ENCODE results near the gene PBXIP1. TPM values are rescaled to one million over a fixed set of nuclear protein-coding genes. Genes with fewer than 3 reads are reported as not detected.

The PBXIP1 gene
- total RNA-seq, 2 experiments from 2014 or later, result 23.8 to 37.7 TPM

DNA sequence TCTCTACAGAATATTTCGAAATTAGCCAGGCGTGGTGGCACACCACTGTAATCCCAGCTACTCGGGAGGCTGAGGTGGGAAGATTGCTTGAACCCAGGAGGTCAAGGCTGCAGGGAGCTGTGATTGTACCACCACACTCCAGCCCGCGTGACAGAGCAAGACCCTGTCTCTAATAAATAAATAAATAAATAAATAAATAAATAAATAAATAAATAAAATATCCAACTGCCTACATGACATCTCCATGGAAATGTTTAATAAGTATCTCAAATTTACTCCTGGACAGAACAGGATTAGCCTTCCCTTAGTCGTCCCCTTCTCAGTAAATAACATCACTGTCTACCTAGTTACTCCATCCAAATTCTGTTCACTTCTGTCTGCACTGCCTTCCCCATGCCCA, 56.9 kb downstream of the PBXIP1 start:
- Histone ChIP-seq H2AFZ (ENCODE audit: low read length) (no peak overlapping the region), H3K9me2 (ENCODE audit: insufficient read depth, low read length) (no peaks in the 10 kb centered on the region), H3K36me3 (ENCODE audit: insufficient read depth, low read length) (no peaks in the 10 kb centered on the region), H3K4me2 (ENCODE audit: low read length) (no peak overlapping the region), H3K4me3 (ENCODE audit: low read depth, low read length, poor library complexity, severe bottlenecking) (no peak overlapping the region), H3K4me1 (ENCODE audit: insufficient read depth, low read length, poor library complexity, severe bottlenecking) (no peaks in the 10 kb centered on the region), H3K79me2 (ENCODE audit: insufficient read depth, low read depth, low read length) (no peaks in the 10 kb centered on the region), H3K27ac (ENCODE audit: low read depth, low read length, poor library complexity, severe bottlenecking) (no peak overlapping the region), H3K9me3 (ENCODE audit: low read length) (no peaks in the 10 kb centered on the region), H4K20me1 (ENCODE audit: insufficient read depth, low read length) (no peaks in the 10 kb centered on the region)
- BruUV-seq (replicated peaks), result no TSS peak
- CTCF ChIA-PET (ENCODE audit: unreplicated experiment), result no interaction called here
- POLR2A ChIA-PET, result no interaction called here
- intact Hi-C loops (cut with micrococcal nuclease; ENCODE audit: unreplicated experiment), result no loop called here
- no peak for TF ChIP-seq EZH2phosphoT487 (IDR thresholded peaks at IDR 0.05; ENCODE audit: borderline replicate concordance, low read depth, low read length)
- TF ChIP-seq, protein P1, sequence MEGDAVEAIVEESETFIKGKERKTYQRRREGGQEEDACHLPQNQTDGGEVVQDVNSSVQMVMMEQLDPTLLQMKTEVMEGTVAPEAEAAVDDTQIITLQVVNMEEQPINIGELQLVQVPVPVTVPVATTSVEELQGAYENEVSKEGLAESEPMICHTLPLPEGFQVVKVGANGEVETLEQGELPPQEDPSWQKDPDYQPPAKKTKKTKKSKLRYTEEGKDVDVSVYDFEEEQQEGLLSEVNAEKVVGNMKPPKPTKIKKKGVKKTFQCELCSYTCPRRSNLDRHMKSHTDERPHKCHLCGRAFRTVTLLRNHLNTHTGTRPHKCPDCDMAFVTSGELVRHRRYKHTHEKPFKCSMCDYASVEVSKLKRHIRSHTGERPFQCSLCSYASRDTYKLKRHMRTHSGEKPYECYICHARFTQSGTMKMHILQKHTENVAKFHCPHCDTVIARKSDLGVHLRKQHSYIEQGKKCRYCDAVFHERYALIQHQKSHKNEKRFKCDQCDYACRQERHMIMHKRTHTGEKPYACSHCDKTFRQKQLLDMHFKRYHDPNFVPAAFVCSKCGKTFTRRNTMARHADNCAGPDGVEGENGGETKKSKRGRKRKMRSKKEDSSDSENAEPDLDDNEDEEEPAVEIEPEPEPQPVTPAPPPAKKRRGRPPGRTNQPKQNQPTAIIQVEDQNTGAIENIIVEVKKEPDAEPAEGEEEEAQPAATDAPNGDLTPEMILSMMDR (conservative IDR thresholded peaks at IDR 0.05; ENCODE audit: low read length), result no peak
- no peak for DNase-seq (ENCODE audit: low spot score)

DNA sequence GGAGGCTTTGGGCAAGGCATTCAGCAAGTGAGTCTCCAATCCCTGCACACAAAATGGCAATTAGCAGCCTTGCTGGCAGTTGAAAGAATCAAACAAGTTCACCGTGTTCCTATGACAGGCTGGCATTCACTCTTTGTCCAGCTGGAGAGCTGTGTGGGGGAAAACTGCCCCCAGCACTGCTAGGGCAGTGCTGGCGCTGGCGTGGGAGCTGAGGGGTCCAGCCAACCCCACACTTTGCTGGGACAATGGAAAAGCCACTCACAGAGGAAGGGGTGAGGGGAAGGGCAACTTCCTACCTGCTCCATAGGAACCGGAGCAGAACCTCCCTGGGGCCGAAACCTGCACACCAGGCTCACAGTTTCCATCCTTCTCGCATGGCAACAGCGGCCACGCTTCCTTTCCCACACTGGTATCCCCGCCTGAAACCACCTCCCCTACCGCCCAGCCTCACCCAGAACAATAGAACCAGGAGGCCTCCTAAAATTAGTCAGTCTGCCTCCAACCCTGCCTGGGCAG, 59.1 kb downstream of the PBXIP1 start:
- CTCF ChIA-PET (ENCODE audit: unreplicated experiment), result no interaction called here
- no peak overlapping the region for H3K4me3 ChIP-seq (ENCODE audit: low read depth, low read length, poor library complexity, severe bottlenecking)
- intact Hi-C loops (cut with micrococcal nuclease; ENCODE audit: unreplicated experiment), result no loop called here

DNA sequence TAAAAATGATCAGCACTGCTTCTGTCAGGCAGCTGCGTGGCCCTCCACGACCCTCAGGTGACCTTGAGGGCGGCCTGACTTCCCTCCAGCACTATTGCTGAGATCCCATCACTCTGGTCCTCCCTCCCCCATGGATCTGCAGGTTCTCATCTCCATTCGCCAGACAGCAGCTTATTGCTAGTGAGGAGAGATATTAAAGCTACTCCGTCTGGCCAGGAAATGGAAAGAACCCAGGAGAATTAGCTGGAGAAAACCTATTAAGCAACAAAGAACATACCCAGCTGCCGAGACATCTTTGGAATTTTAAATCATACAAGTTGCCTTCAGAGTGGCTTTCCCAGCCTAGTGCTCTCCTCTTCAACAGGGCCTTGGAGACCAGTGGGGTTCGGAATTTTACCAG, 60.1 kb downstream of the PBXIP1 start:
- POLR2A ChIA-PET, result interaction anchor here (0.7 to 0.9 kb wide), 2 partner anchors 10 to 231 kb away, joined by 3 read pairs; no protein-coding TSS in a partner anchor
- CTCF ChIA-PET (ENCODE audit: unreplicated experiment), result interaction anchor here (0.6 kb wide), 1 partner anchor 28 kb away, joined by 6 read pairs; no protein-coding TSS in a partner anchor
- intact Hi-C loops (cut with micrococcal nuclease; ENCODE audit: unreplicated experiment), result no loop called here
- DNase-seq (ENCODE audit: low spot score), result no peak
- Histone ChIP-seq H3K27ac (ENCODE audit: low read depth, low read length, poor library complexity, severe bottlenecking) (no peak overlapping the region), H3K4me1 (ENCODE audit: insufficient read depth, low read length, poor library complexity, severe bottlenecking) (no peaks in the 10 kb centered on the region), H4K20me1 (ENCODE audit: insufficient read depth, low read length) (no peaks in the 10 kb centered on the region), H3K4me3 (ENCODE audit: low read depth, low read length, poor library complexity, severe bottlenecking) (no peak overlapping the region), H3K36me3 (ENCODE audit: insufficient read depth, low read length) (no peaks in the 10 kb centered on the region), H3K9me3 (ENCODE audit: low read length) (no peaks in the 10 kb centered on the region), H3K9me2 (ENCODE audit: insufficient read depth, low read length) (no peaks in the 10 kb centered on the region), H3K4me2 (ENCODE audit: low read length) (no peak overlapping the region), H2AFZ (ENCODE audit: low read length) (no peak overlapping the region), H3K79me2 (ENCODE audit: insufficient read depth, low read depth, low read length) (no peaks in the 10 kb centered on the region)
- TF ChIP-seq, protein P1 (conservative IDR thresholded peaks at IDR 0.05; ENCODE audit: low read length), result no peak
- TF ChIP-seq EZH2phosphoT487 (IDR thresholded peaks at IDR 0.05; ENCODE audit: borderline replicate concordance, low read depth, low read length), result no peak
- no TSS peak for BruUV-seq (replicated peaks)

More for the DNA sequence above, 59.1 kb downstream of the PBXIP1 start:
- H3K36me3 ChIP-seq (ENCODE audit: insufficient read depth, low read length), result no peaks in the 10 kb centered on the region
- TF ChIP-seq EZH2phosphoT487 (IDR thresholded peaks at IDR 0.05; ENCODE audit: borderline replicate concordance, low read depth, low read length), result no peak
- TF ChIP-seq, protein P1 (conservative IDR thresholded peaks at IDR 0.05; ENCODE audit: low read length), result no peak
- DNase-seq (ENCODE audit: low spot score), result no peak
- no peaks in the 10 kb centered on the region for H3K9me3 ChIP-seq (ENCODE audit: low read length)
- no peak overlapping the region for H2AFZ ChIP-seq (ENCODE audit: low read length)
- H3K79me2 ChIP-seq (ENCODE audit: insufficient read depth, low read depth, low read length), result no peaks in the 10 kb centered on the region
- no peaks in the 10 kb centered on the region for H4K20me1 ChIP-seq (ENCODE audit: insufficient read depth, low read length)
- POLR2A ChIA-PET, result interaction anchor here (0.6 kb wide), 1 partner anchor 455 kb away, joined by 3 read pairs; no protein-coding TSS in a partner anchor
- no peaks in the 10 kb centered on the region for H3K9me2 ChIP-seq (ENCODE audit: insufficient read depth, low read length)
- H3K4me2 ChIP-seq (ENCODE audit: low read length), result no peak overlapping the region
- BruUV-seq (replicated peaks), result no TSS peak
- no peaks in the 10 kb centered on the region for H3K4me1 ChIP-seq (ENCODE audit: insufficient read depth, low read length, poor library complexity, severe bottlenecking)
- no peak overlapping the region for H3K27ac ChIP-seq (ENCODE audit: low read depth, low read length, poor library complexity, severe bottlenecking)

All from OCI-LY7 (cell line).